ENCODE measurements around the gene RBMX2. TPM values are rescaled to one million over a fixed set of nuclear protein-coding genes. Genes with fewer than 3 reads are reported as not detected.

RBMX2 gene
- total and polyA plus RNA-seq, 2 of the 13 experiments (the other 11 are each of a cell fraction or from before 2014, with no cell fraction given): 13.9 to 24.4 TPM

DNA sequence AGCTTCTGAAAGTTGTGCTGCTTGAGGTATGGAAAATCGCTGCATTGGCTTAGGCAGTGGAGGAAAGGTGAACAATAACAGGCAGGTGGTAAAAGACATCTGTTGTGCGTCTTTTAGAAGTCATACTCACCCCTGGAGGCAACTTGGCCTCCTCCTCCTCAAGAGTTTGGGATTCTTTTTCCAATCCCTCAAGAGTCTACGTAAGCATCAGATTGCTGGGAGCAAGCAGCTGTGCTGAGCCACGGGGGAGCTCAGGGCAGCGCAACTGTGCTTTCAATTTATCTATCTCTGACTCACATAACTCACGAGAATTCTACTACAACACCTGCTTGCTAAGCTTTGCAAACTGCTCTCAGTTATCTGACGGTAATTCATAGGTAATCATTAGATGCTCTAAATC, 6.4 kb upstream of the RBMX2 start (continued):
- TF ChIP-seq, protein P1, sequence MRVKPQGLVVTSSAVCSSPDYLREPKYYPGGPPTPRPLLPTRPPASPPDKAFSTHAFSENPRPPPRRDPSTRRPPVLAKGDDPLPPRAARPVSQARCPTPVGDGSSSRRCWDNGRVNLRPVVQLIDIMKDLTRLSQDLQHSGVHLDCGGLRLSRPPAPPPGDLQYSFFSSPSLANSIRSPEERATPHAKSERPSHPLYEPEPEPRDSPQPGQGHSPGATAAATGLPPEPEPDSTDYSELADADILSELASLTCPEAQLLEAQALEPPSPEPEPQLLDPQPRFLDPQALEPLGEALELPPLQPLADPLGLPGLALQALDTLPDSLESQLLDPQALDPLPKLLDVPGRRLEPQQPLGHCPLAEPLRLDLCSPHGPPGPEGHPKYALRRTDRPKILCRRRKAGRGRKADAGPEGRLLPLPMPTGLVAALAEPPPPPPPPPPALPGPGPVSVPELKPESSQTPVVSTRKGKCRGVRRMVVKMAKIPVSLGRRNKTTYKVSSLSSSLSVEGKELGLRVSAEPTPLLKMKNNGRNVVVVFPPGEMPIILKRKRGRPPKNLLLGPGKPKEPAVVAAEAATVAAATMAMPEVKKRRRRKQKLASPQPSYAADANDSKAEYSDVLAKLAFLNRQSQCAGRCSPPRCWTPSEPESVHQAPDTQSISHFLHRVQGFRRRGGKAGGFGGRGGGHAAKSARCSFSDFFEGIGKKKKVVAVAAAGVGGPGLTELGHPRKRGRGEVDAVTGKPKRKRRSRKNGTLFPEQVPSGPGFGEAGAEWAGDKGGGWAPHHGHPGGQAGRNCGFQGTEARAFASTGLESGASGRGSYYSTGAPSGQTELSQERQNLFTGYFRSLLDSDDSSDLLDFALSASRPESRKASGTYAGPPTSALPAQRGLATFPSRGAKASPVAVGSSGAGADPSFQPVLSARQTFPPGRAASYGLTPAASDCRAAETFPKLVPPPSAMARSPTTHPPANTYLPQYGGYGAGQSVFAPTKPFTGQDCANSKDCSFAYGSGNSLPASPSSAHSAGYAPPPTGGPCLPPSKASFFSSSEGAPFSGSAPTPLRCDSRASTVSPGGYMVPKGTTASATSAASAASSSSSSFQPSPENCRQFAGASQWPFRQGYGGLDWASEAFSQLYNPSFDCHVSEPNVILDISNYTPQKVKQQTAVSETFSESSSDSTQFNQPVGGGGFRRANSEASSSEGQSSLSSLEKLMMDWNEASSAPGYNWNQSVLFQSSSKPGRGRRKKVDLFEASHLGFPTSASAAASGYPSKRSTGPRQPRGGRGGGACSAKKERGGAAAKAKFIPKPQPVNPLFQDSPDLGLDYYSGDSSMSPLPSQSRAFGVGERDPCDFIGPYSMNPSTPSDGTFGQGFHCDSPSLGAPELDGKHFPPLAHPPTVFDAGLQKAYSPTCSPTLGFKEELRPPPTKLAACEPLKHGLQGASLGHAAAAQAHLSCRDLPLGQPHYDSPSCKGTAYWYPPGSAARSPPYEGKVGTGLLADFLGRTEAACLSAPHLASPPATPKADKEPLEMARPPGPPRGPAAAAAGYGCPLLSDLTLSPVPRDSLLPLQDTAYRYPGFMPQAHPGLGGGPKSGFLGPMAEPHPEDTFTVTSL (CRISPR knock-in tag; IDR thresholded peaks at IDR 0.05; ENCODE audit: borderline replicate concordance): no peak
- TF ChIP-seq FOXM1 (CRISPR knock-in tag; IDR thresholded peaks at IDR 0.05): no peak
- no peak for TF ChIP-seq KDM2A (CRISPR knock-in tag; IDR thresholded peaks at IDR 0.05; ENCODE audit: borderline replicate concordance, low read depth)
- TF ChIP-seq NFRKB (IDR thresholded peaks at IDR 0.05): no peak
- TF ChIP-seq SP4 (CRISPR knock-in tag; IDR thresholded peaks at IDR 0.05): no peak
- no peak for TF ChIP-seq DNMT3B (CRISPR knock-in tag; conservative IDR thresholded peaks at IDR 0.05)
- no peak for TF ChIP-seq NR2F2 (IDR thresholded peaks at IDR 0.05; ENCODE audit: borderline replicate concordance, low read depth)
- TF ChIP-seq, protein P2, sequence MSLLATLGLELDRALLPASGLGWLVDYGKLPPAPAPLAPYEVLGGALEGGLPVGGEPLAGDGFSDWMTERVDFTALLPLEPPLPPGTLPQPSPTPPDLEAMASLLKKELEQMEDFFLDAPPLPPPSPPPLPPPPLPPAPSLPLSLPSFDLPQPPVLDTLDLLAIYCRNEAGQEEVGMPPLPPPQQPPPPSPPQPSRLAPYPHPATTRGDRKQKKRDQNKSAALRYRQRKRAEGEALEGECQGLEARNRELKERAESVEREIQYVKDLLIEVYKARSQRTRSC (CRISPR knock-in tag; IDR thresholded peaks at IDR 0.05; ENCODE audit: low read depth): no peak
- TF ChIP-seq, protein P3, sequence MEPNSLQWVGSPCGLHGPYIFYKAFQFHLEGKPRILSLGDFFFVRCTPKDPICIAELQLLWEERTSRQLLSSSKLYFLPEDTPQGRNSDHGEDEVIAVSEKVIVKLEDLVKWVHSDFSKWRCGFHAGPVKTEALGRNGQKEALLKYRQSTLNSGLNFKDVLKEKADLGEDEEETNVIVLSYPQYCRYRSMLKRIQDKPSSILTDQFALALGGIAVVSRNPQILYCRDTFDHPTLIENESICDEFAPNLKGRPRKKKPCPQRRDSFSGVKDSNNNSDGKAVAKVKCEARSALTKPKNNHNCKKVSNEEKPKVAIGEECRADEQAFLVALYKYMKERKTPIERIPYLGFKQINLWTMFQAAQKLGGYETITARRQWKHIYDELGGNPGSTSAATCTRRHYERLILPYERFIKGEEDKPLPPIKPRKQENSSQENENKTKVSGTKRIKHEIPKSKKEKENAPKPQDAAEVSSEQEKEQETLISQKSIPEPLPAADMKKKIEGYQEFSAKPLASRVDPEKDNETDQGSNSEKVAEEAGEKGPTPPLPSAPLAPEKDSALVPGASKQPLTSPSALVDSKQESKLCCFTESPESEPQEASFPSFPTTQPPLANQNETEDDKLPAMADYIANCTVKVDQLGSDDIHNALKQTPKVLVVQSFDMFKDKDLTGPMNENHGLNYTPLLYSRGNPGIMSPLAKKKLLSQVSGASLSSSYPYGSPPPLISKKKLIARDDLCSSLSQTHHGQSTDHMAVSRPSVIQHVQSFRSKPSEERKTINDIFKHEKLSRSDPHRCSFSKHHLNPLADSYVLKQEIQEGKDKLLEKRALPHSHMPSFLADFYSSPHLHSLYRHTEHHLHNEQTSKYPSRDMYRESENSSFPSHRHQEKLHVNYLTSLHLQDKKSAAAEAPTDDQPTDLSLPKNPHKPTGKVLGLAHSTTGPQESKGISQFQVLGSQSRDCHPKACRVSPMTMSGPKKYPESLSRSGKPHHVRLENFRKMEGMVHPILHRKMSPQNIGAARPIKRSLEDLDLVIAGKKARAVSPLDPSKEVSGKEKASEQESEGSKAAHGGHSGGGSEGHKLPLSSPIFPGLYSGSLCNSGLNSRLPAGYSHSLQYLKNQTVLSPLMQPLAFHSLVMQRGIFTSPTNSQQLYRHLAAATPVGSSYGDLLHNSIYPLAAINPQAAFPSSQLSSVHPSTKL (CRISPR knock-in tag; IDR thresholded peaks at IDR 0.05): no peak
- TF ChIP-seq ZNF75D (CRISPR knock-in tag; IDR thresholded peaks at IDR 0.05; ENCODE audit: borderline replicate concordance): no peak
